IMR-90 (cell line): ENCODE measurements around the gene KCNK5. TPM values are rescaled to one million over a fixed set of nuclear protein-coding genes. Genes with fewer than 3 reads are reported as not detected.

Source experiments
- ATAC-seq: fragments of 200-7000 bp; cut with Tn5 transposase; 2 replicates; pipeline ENCODE4 v1.9.1; 2020; ENCODE audit warnings: low read depth, mild to moderate bottlenecking, moderate library complexity
- BruUV-seq: library from RNA; stranded (reverse); fragments of 400-500 nt; replicated peaks from 2 replicates; lab custom pipeline; 2021; lab: Mats Ljungman, UMichigan
- CTCF ChIA-PET: fragments of 300-600 bp; formaldehyde crosslinking; extraction: SDS; loops from one replicate; lab custom pipeline; 2021; ENCODE audit warnings: antibody characterized with exemption; lab: Yijun Ruan, JAX
- POLR2A ChIA-PET: fragments of 300-600 bp; sonication (Branson Sonifier 250); formaldehyde crosslinking; loops from one replicate; lab custom pipeline; 2022; ENCODE audit warnings: antibody characterized with exemption; ENCODE audit not compliant: unreplicated experiment; lab: Charles Lee
- DNase-seq: peaks from one replicate; pipeline ENCODE4 v3.0.0; 2013
- H2AFZ ChIP-seq: replicated peaks from 2 replicates; pipeline ENCODE3; 2013; ENCODE audit warnings: low read length, mild to moderate bottlenecking; ENCODE audit not compliant: poor library complexity
- H2AK5ac ChIP-seq: 2 replicates; pipeline ENCODE4 v1.6.1; 2013; ENCODE audit warnings: low read depth, low read length, inconsistent platforms
- H2AK9ac ChIP-seq: replicated peaks from 2 replicates; pipeline ENCODE3; 2013; ENCODE audit warnings: mild to moderate bottlenecking, low read depth, low read length, moderate library complexity; ENCODE audit not compliant: poor library complexity
- H2BK120ac ChIP-seq: 2 replicates; pipeline ENCODE4 v1.6.1; 2013; ENCODE audit warnings: low read depth, low read length, inconsistent platforms
- H2BK15ac ChIP-seq: 3 replicates; pipeline ENCODE4 v1.6.1; 2013; ENCODE audit warnings: low read depth, low read length, inconsistent platforms
- H2BK20ac ChIP-seq: 2 replicates; pipeline ENCODE4 v1.6.1; 2013; ENCODE audit warnings: low read depth, mild to moderate bottlenecking, inconsistent platforms, low read length, moderate library complexity
- H2BK5ac ChIP-seq: 2 replicates; pipeline ENCODE4 v1.6.1; 2013; ENCODE audit warnings: mild to moderate bottlenecking, low read depth, low read length, inconsistent platforms; ENCODE audit not compliant: poor library complexity, severe bottlenecking
- H3K14ac ChIP-seq: replicated peaks from 2 replicates; pipeline ENCODE4 v1.6.1; 2013; ENCODE audit warnings: low read depth, low read length, inconsistent platforms
- H3K18ac ChIP-seq: 2 replicates; pipeline ENCODE4 v1.6.1; 2013; ENCODE audit warnings: low read depth, low read length, control low read depth
- H3K23ac ChIP-seq: 2 replicates; pipeline ENCODE4 v1.6.1; 2013; ENCODE audit warnings: low read depth, low read length, inconsistent platforms
- H3K27ac ChIP-seq: 2 replicates; pipeline ENCODE4 v1.5.1; 2013; ENCODE audit warnings: mild to moderate bottlenecking, control low read depth, low read length; ENCODE audit not compliant: insufficient read depth
- H3K27me3 ChIP-seq: 2 replicates; pipeline ENCODE4 v1.6.1; 2013; ENCODE audit warnings: low read length; ENCODE audit not compliant: control insufficient read depth, insufficient read depth
- H3K36me3 ChIP-seq: 2 replicates; pipeline ENCODE4 v1.6.1; 2013; ENCODE audit warnings: low read length, mixed read lengths; ENCODE audit not compliant: control insufficient read depth, insufficient read depth
- H3K4ac ChIP-seq: 2 replicates; pipeline ENCODE4 v1.6.1; 2013; ENCODE audit warnings: low read depth, low read length, inconsistent platforms
- H3K4me1 ChIP-seq: 2 replicates; pipeline ENCODE4 v1.6.1; 2013; ENCODE audit warnings: low read length, mixed read lengths; ENCODE audit not compliant: control insufficient read depth, insufficient read depth
- H3K4me2 ChIP-seq: 2 replicates; pipeline ENCODE4 v1.6.1; 2013; ENCODE audit warnings: low read depth, mild to moderate bottlenecking, control low read depth, low read length, moderate library complexity
- H3K4me3 ChIP-seq: 2 replicates; pipeline ENCODE4 v1.5.1; 2013; ENCODE audit warnings: low read depth, mild to moderate bottlenecking, control low read depth, low read length, moderate library complexity; ENCODE audit not compliant: insufficient read depth
- H3K56ac ChIP-seq: 2 replicates; pipeline ENCODE4 v1.6.1; 2013; ENCODE audit warnings: low read length, inconsistent platforms; ENCODE audit not compliant: insufficient read depth; ENCODE audit errors: extremely low read depth
- H3K79me1 ChIP-seq, 2 experiments: 2 replicates each; pipeline ENCODE4 v1.6.1; 2013; ENCODE audit warnings: low read length in 2 of 2, inconsistent platforms in 1 of 2, low read depth in 1 of 2
- H3K9ac ChIP-seq: 2 replicates; pipeline ENCODE4 v1.6.1; 2013; ENCODE audit warnings: low read depth, low read length, control low read depth
- H3K9me1 ChIP-seq: 2 replicates; pipeline ENCODE4 v1.6.1; 2013; ENCODE audit warnings: low read length, inconsistent platforms; ENCODE audit not compliant: insufficient read depth
- H3K9me3 ChIP-seq: 2 replicates; pipeline ENCODE4 v1.6.1; 2013; ENCODE audit warnings: low read length; ENCODE audit not compliant: control insufficient read depth, insufficient read depth
- H4K20me1 ChIP-seq: 2 replicates; pipeline ENCODE4 v1.6.1; 2013; ENCODE audit warnings: low read length, inconsistent platforms; ENCODE audit not compliant: insufficient read depth
- H4K5ac ChIP-seq: 2 replicates; pipeline ENCODE4 v1.6.1; 2013; ENCODE audit warnings: mild to moderate bottlenecking, low read depth, low read length, control low read depth
- H4K8ac ChIP-seq, 2 experiments: 2 replicates each; pipeline ENCODE4 v1.6.1; 2013; ENCODE audit warnings: low read depth in 2 of 2, low read length in 2 of 2, control low read depth in 1 of 2, inconsistent platforms in 1 of 2
- H4K91ac ChIP-seq: 2 replicates; pipeline ENCODE4 v1.6.1; 2013; ENCODE audit warnings: low read depth, low read length, inconsistent platforms; ENCODE audit not compliant: insufficient read depth
- BHLHE40 ChIP-seq: fragments of 150-350 bp; IDR thresholded peaks from 2 replicates; pipeline ENCODE4 v1.6.1; 2016; ENCODE audit warnings: mild to moderate bottlenecking, low read depth, low read length
- CEBPB ChIP-seq: IDR thresholded peaks from 2 replicates; pipeline ENCODE4 v1.6.1; 2012; ENCODE audit warnings: low read depth, low read length, improper control_type of control experiment
- CHD1 ChIP-seq: IDR thresholded peaks from 2 replicates; pipeline ENCODE4 v1.6.1; 2012; ENCODE audit warnings: low read depth, low read length, improper control_type of control experiment
- FOS ChIP-seq: fragments of 150-350 bp; IDR thresholded peaks from 2 replicates; pipeline ENCODE4 v1.6.1; 2016; ENCODE audit warnings: low read depth, low read length
- MAZ ChIP-seq: IDR thresholded peaks from 2 replicates; pipeline ENCODE4 v1.6.1; 2012; ENCODE audit warnings: low read depth, mild to moderate bottlenecking, low read length, improper control_type of control experiment, moderate library complexity, borderline replicate concordance
- NFE2L2 ChIP-seq: fragments of 150-350 bp; IDR thresholded peaks from 2 replicates; pipeline ENCODE4 v1.6.1; 2016; ENCODE audit warnings: low read depth, mild to moderate bottlenecking, low read length
- RAD21 ChIP-seq: IDR thresholded peaks from 2 replicates; pipeline ENCODE4 v1.6.1; 2012; ENCODE audit warnings: low read length, improper control_type of control experiment
- RCOR1 ChIP-seq: IDR thresholded peaks from 2 replicates; pipeline ENCODE4 v1.6.1; 2012; ENCODE audit warnings: mild to moderate bottlenecking, low read length, improper control_type of control experiment; ENCODE audit not compliant: insufficient replicate concordance
- RFX5 ChIP-seq: IDR thresholded peaks from 2 replicates; pipeline ENCODE4 v1.8.0; 2012; ENCODE audit warnings: low read depth, mild to moderate bottlenecking, low read length, moderate library complexity
- SMC3 ChIP-seq: fragments of 150-350 bp; IDR thresholded peaks from 2 replicates; pipeline ENCODE4 v1.6.1; 2016; ENCODE audit warnings: low read depth, mild to moderate bottlenecking, antibody characterized with exemption, low read length, moderate library complexity
- WGBS, 2 experiments: methylation state at CpG; one replicate each; pipeline versions ENCODE4 v1.1.5 to v1.1.7; 2013; ENCODE audit warnings: missing lambda C conversion rate in 2 of 2; ENCODE audit not compliant: insufficient read length in 1 of 2; ENCODE audit errors: extremely low coverage in 2 of 2; 5-methylcytosine and 5-hydroxymethylcytosine counted together
- dilution Hi-C: fragments of 300-500 bp; cut with HindIII; formaldehyde crosslinking; loops from one replicate; pipeline ENCODE4 v1.14.3; 2018; ENCODE audit warnings: low sequenced_read_pairs; ENCODE audit not compliant: unreplicated experiment
- in situ Hi-C: fragments of 300-500 bp; cut with MboI; formaldehyde crosslinking; loops from 3 replicates; pipeline ENCODE4 v1.14.3; 2019; ENCODE audit warnings: low sequenced_read_pairs, inconsistent platforms, mixed read lengths
- intact Hi-C: fragments of 100-400 bp; cut with micrococcal nuclease; formaldehyde crosslinking; loops from 2 replicates; pipeline ENCODE4 v1.10.0; 2022
- polyA plus RNA-seq, 3 experiments: library from polyadenylated mRNA; depleted of rRNA; stranded (reverse); fragments of >200 nt; gene quantifications; 2 replicates each; pipeline ENCODE4 v1.2.3, GENCODE V29; 2012; ENCODE audit warnings: low replicate concordance in 1 of 3
- total RNA-seq: library from RNA; depleted of rRNA; stranded (reverse); fragments of >200 nt; gene quantifications from 2 replicates; pipeline ENCODE4 v1.2.3, GENCODE V29; 2012
- TF ChIP-seq, protein P1 (sequence below): fragments of 150-350 bp; IDR thresholded peaks from 2 replicates; pipeline ENCODE4 v1.6.1; 2016; ENCODE audit warnings: low read depth, mild to moderate bottlenecking, low read length, moderate library complexity, borderline replicate concordance

Gene KCNK5
- total and polyA plus RNA-seq, 2 of the 4 experiments (the other 2 are of a cell fraction): not detected

DNA sequence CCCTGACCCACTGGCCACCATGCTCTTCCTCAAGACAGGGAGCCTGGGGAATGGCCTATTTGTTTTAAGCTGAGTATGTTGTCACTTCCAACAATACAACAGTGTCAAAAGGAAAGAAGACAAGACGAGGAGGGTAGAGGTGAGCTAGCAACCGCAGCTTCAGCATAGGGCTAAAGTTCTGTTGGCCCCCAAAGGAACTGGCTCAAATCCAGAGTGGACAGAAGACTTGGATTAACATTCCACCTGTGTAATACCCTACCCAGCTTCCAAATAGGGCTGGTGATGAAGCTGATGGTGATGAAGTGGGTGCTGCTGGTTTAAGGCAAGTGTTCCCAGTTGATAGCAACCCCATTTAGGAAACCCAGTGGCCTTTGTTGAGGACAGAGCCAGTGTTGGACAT, 31.7 kb upstream of the KCNK5 start:
- in situ Hi-C loops: no loop called here
- CTCF ChIA-PET: no interaction called here
- no CpG with 5 or more reads among the region's 2 CpGs for WGBS, 2 experiments

More for the DNA sequence above, 31.7 kb upstream of the KCNK5 start:
- no peak overlapping the region for H2AK5ac ChIP-seq
- H4K8ac ChIP-seq: no peak overlapping the region
- H2AK9ac ChIP-seq: peak overlapping the region; percentile 16
- H3K27ac ChIP-seq: no peak overlapping the region
- no peak overlapping the region for H2BK15ac ChIP-seq
- H4K91ac ChIP-seq: no peak overlapping the region
- no TSS peak for BruUV-seq
- no peak for DNase-seq
- H2BK5ac ChIP-seq: no peak overlapping the region
- no peaks in the 10 kb centered on the region for H3K4me1 ChIP-seq
- no peak for ATAC-seq
- H3K18ac ChIP-seq: no peak overlapping the region
- no peak overlapping the region for H3K4me3 ChIP-seq
- H3K9me1 ChIP-seq: no peaks in the 10 kb centered on the region
- H3K14ac ChIP-seq: no peak overlapping the region
- no peak overlapping the region for H2AFZ ChIP-seq
- no peaks in the 10 kb centered on the region for H3K36me3 ChIP-seq
- no peaks in the 10 kb centered on the region for H3K27me3 ChIP-seq
- H3K79me1 ChIP-seq: no peaks in the 10 kb centered on the region
- POLR2A ChIA-PET: no interaction called here
- H3K56ac ChIP-seq: no peak overlapping the region
- no peak overlapping the region for H2BK20ac ChIP-seq
- no peak overlapping the region for H3K9ac ChIP-seq
- no peak overlapping the region for H3K23ac ChIP-seq
- TF ChIP-seq MAZ (no peak), CEBPB (no peak), RFX5 (no peak), RAD21 (no peak), CHD1 (no peak), SMC3 (no peak), BHLHE40 (no peak), FOS (no peak), NFE2L2 (no peak), RCOR1 (no peak)
- TF ChIP-seq, protein P1, sequence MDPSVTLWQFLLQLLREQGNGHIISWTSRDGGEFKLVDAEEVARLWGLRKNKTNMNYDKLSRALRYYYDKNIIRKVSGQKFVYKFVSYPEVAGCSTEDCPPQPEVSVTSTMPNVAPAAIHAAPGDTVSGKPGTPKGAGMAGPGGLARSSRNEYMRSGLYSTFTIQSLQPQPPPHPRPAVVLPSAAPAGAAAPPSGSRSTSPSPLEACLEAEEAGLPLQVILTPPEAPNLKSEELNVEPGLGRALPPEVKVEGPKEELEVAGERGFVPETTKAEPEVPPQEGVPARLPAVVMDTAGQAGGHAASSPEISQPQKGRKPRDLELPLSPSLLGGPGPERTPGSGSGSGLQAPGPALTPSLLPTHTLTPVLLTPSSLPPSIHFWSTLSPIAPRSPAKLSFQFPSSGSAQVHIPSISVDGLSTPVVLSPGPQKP: no peak
- no peak overlapping the region for H4K5ac ChIP-seq
- no peaks in the 10 kb centered on the region for H3K9me3 ChIP-seq
- H2BK120ac ChIP-seq: no peak overlapping the region
- no peaks in the 10 kb centered on the region for H4K20me1 ChIP-seq
- dilution Hi-C loops: no loop called here
- intact Hi-C loops: no loop called here
- H3K4ac ChIP-seq: no peak overlapping the region
- H3K4me2 ChIP-seq: no peak overlapping the region
